HG03558 (cell line): ENCODE results near the gene HSP90AB1.

Experiments
- ATAC-seq: cut with Tn5 transposase; IDR thresholded peaks from one replicate; pipeline ENCODE4 v1.9.1; 2021; ENCODE audit warnings: moderate number of reproducible peaks; ENCODE audit not compliant: unreplicated experiment; ENCODE audit errors: extremely low read depth

HSP90AB1 gene

DNA sequence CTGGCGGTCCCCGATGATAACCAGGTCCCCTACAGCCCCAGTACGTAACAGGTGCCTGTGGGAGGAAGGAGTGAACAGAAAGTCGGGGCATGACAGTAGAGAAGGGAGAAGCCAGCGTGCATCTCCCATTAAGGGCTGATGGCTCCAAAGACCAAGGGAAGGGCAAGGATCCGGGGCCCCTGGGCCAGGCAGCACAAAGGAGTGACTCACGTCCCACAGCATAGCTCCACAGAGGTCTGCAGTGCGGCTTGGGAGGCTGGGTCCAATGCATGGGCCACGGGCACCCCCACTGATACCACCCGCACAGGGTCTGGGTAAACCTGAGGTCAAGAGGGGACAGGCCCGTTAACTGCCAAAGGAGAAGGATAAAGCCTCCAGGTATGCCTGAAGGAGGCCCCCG is 56.0 kb downstream of the HSP90AB1 start:
- ATAC-seq, result no peak
